Breast epithelium (tissue), 4 donors: ENCODE results near the gene CYTH1. TPM values are rescaled to one million over a fixed set of nuclear protein-coding genes. Genes with fewer than 3 reads are reported as not detected.

Source experiments
- DNase-seq, 2 donors: peaks; one replicate each; pipeline ENCODE4 v3.0.0-alpha.2; 2019; ENCODE audit warnings: low spot score in 2 of 2
- H3K27ac ChIP-seq, 2 donors: fragments of 200-600 bp; sonication (generic) in 1 of 2; one replicate each; pipeline ENCODE4 v1.5.1; 2016 to 2019; ENCODE audit warnings: mild to moderate bottlenecking in 1 of 2
- H3K27me3 ChIP-seq, 2 donors: fragments of 200-600 bp; sonication (generic) in 1 of 2; one replicate each; pipeline versions ENCODE4 v1.5.1 to v1.6.0; 2017 to 2019; ENCODE audit warnings: control low read depth in 1 of 2, mild to moderate bottlenecking in 1 of 2
- H3K36me3 ChIP-seq: fragments of 200-600 bp; one replicate; pipeline ENCODE4 v1.5.1; 2019
- H3K4me1 ChIP-seq, 2 donors: fragments of 200-600 bp; sonication (generic); one replicate each; pipeline ENCODE4 v1.5.1; 2016 to 2019; ENCODE audit warnings: control low read depth in 1 of 2
- H3K4me3 ChIP-seq, 3 donors: fragments of 200-600 bp; sonication (generic); 1 replicate in 2 of 3; 2 replicates in 1 of 3; pipeline ENCODE4 v1.5.1; 2016 to 2019; ENCODE audit warnings: mild to moderate bottlenecking in 3 of 3, moderate library complexity in 2 of 3
- H3K9me3 ChIP-seq, 2 donors: fragments of 200-600 bp; sonication (generic) in 1 of 2; one replicate each; pipeline ENCODE4 v1.5.1; 2016 to 2019; ENCODE audit warnings: control low read depth in 1 of 2
- POLR2A ChIP-seq: fragments of 450-650 bp; IDR thresholded peaks from one replicate; pipeline ENCODE4 v1.6.1; 2016; ENCODE audit warnings: antibody characterized with exemption, mild to moderate bottlenecking, moderate library complexity
- POLR2AphosphoS5 ChIP-seq, 3 donors: sonication (generic); formaldehyde crosslinking; IDR thresholded peaks; one replicate each; pipeline ENCODE4 v1.6.1; 2017; ENCODE audit warnings: antibody characterized with exemption in 3 of 3
- intact Hi-C: fragments of 100-400 bp; cut with DNase I; formaldehyde crosslinking; loops from one replicate; pipeline ENCODE4 v1.15.1; 2023; ENCODE audit warnings: low total_unique reads
- total RNA-seq, 3 donors: library from RNA; depleted of rRNA; stranded (reverse); fragments of >200 nt; gene quantifications; one replicate each; pipeline ENCODE4 v1.1.0, GENCODE V29; 2016
- TF ChIP-seq, protein P1 (sequence below), 3 donors: fragments of 450-650 bp; IDR thresholded peaks; one replicate each; pipeline ENCODE4 v1.5.1; 2016 to 2017; ENCODE audit warnings: antibody characterized with exemption in 3 of 3, mild to moderate bottlenecking in 3 of 3, moderate library complexity in 3 of 3

CYTH1 gene
- total RNA-seq, 3 donors from 2014 or later = 49.5 to 64.8 (median 50.7) TPM

DNA sequence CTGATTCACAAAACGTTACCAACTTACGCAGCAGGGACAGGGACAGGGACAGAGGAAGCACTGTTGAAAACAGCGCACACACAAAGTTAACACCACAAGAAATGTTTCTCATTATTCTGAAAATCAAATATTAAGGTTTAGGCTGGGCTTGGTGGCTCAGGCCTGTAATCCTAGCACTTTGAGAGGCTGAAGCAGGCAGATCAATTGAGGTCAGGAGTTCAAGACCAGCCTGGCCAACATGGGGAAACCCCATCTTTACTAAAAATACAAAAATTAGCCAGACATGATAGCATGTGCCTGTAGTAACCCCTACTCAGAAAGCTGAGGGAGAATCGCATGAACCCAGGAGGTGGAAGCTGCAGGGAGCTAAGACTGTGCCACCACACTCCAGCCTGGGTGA is 4.2 kb downstream of the CYTH1 start:
- Histone ChIP-seq H3K36me3 (no peaks in the 10 kb centered on the region), H3K4me1 (no peaks in the 10 kb centered on the region), H3K27me3 (no peaks in the 10 kb centered on the region), H3K27ac (no peak overlapping the region), H3K4me3 (no peak overlapping the region), H3K9me3 (no peaks in the 10 kb centered on the region)
- TF ChIP-seq POLR2A (no peak), POLR2AphosphoS5 (IDR thresholded peaks at IDR 0.05) (no peak)
- TF ChIP-seq, protein P1, sequence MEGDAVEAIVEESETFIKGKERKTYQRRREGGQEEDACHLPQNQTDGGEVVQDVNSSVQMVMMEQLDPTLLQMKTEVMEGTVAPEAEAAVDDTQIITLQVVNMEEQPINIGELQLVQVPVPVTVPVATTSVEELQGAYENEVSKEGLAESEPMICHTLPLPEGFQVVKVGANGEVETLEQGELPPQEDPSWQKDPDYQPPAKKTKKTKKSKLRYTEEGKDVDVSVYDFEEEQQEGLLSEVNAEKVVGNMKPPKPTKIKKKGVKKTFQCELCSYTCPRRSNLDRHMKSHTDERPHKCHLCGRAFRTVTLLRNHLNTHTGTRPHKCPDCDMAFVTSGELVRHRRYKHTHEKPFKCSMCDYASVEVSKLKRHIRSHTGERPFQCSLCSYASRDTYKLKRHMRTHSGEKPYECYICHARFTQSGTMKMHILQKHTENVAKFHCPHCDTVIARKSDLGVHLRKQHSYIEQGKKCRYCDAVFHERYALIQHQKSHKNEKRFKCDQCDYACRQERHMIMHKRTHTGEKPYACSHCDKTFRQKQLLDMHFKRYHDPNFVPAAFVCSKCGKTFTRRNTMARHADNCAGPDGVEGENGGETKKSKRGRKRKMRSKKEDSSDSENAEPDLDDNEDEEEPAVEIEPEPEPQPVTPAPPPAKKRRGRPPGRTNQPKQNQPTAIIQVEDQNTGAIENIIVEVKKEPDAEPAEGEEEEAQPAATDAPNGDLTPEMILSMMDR (IDR thresholded peaks at IDR 0.05) = no peak
- DNase-seq = no peak
- intact Hi-C loops = no loop called here

DNA sequence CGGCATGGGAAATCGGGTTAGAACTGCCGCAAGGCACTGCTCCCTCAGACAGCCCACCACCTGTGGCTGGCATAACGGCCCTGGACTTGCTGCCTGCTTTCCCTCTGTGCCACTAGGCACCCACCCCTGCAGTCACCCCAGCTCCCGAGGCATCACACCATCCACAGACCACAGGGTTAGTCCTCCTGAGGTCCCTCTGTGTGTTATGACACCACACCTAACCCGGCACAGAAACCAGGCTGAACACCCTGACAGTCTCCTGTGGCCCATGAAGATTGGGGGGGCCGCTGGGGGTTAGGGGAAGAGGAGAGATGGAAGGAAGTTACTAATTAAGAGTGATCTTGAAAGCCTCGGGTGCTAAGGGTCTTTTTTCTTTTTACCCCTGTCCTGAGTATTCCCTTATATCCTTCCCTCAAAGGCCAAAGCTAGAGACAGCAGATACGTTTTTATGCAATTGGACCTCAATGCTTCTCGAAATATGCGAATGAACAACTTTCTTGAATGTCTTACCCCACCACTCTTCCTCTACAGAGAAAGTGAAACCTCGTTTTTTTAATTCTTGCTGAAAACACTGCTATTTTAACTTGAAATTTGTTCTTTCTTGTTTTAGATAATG is 7.0 kb downstream of the CYTH1 start:
- intact Hi-C loops = no loop called here
- Histone ChIP-seq H3K36me3 (no peaks in the 10 kb centered on the region), H3K4me3 (peak overlapping the region in 2 of 3 donors; percentile 24 to 43), H3K9me3 (no peaks in the 10 kb centered on the region), H3K27me3 (no peaks in the 10 kb centered on the region), H3K27ac (peak overlapping the region; percentile 59 to 76), H3K4me1 (no peaks in the 10 kb centered on the region)
- no peak for DNase-seq
- TF ChIP-seq POLR2AphosphoS5 (IDR thresholded peaks at IDR 0.05) (no peak), POLR2A (no peak)
- TF ChIP-seq, protein P1 (IDR thresholded peaks at IDR 0.05) = no peak

DNA sequence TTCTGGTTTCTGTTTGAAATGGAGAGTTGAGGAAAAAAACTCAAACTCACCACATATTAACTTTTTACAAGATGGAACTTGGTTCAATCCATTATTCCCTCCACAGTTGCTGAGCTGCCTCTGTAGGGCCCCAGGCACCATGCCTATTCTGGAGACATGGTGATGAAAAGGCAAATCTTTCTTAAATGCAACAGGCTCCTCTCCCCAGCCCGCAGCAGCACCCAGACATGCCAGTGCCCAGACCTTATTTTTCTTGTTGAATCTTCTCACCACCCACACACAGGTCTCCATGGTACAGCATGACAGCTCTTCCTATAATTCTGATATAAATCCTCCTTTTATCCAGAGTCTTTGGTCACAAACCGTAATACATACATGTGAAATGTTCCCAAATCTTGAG is 7.6 kb downstream of the CYTH1 start:
- peak overlapping the region; percentile 59 to 76 for H3K27ac ChIP-seq

DNA sequence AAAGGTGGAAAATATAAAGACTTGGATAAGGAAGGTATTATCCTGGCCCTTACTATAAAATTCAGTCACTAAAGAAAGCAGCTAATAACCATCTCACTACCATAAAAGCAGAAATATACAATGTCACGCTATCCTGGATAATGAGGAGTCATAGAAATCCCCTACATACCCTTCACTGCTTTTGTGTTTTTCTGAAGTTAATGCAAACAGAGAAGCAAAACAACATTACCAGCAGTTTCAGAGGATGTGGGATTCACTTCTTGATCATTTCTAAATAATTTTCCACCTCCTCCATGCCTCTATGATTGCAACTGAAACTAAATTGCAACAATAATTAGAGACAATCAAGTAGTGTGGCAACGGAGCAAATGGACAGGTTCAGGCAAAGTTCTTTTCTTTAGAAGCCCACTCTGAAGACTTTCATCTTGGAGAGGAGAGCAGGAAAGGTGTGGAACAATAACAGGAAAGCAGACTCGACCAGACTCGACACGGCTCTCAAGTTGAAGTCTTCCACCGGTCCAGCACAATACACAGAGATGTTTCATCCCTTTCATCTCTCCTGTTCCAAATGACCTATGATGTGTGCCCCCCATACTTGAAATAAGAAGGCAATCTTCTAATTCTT is 10.2 kb downstream of the CYTH1 start:
- no peaks in the 10 kb centered on the region for H3K36me3 ChIP-seq
- no peaks in the 10 kb centered on the region for H3K27me3 ChIP-seq
- no peaks in the 10 kb centered on the region for H3K4me1 ChIP-seq
- TF ChIP-seq, protein P1 (IDR thresholded peaks at IDR 0.05) = no peak
- TF ChIP-seq POLR2A = no peak
- TF ChIP-seq POLR2AphosphoS5 (IDR thresholded peaks at IDR 0.05) = no peak
- H3K4me3 ChIP-seq = no peak overlapping the region
- H3K9me3 ChIP-seq = no peaks in the 10 kb centered on the region
- DNase-seq = no peak
- H3K27ac ChIP-seq = peak overlapping the region in 1 of 2 donors; percentile 29
- intact Hi-C loops = no loop called here

More for the DNA sequence above, 7.6 kb downstream of the CYTH1 start:
- intact Hi-C loops = no loop called here
- no peak for DNase-seq
- H3K4me3 ChIP-seq = peak overlapping the region in 2 of 3 donors; percentile 24 to 43
- TF ChIP-seq, protein P1 (IDR thresholded peaks at IDR 0.05) = no peak
- TF ChIP-seq POLR2AphosphoS5 (IDR thresholded peaks at IDR 0.05) = no peak
- no peak for TF ChIP-seq POLR2A
- no peaks in the 10 kb centered on the region for H3K9me3 ChIP-seq
- H3K4me1 ChIP-seq = no peaks in the 10 kb centered on the region
- H3K27me3 ChIP-seq = no peaks in the 10 kb centered on the region
- no peaks in the 10 kb centered on the region for H3K36me3 ChIP-seq

DNA sequence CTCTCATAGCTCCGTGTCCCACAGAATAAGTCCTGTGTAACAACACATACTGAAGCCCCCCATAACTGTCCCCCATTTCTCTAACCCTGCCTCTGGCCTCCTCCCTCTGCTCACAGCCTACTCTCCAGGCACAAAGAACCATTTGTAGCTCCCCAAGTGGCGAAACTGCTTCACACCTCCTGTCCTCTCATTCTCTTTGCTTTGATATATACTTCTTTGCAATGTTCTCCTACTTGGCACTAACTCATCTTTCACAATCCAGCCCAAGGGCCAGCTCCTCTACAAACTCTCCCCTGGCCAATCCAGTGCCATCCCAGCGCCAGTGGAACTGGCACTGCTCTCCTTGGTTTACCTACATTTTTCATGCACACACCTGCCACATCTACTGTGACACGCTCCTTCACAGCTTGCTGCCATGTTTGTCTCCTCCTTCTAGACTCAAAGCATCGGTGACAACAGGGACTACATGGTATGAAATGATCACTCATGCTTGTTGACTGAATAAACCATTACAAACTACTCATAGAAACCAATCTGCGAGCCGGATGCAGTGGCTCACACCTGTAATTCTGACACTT is 12.8 kb downstream of the CYTH1 start:
- no peaks in the 10 kb centered on the region for H3K36me3 ChIP-seq
- H3K27me3 ChIP-seq = no peaks in the 10 kb centered on the region
- intact Hi-C loops = no loop called here
- H3K27ac ChIP-seq = no peak overlapping the region
- H3K9me3 ChIP-seq = no peaks in the 10 kb centered on the region
- TF ChIP-seq, protein P1 (IDR thresholded peaks at IDR 0.05) = peak in 1 of 3 donors; percentile 12
- no peak for TF ChIP-seq POLR2AphosphoS5 (IDR thresholded peaks at IDR 0.05)
- H3K4me3 ChIP-seq = no peak overlapping the region
- DNase-seq = no peak
- no peaks in the 10 kb centered on the region for H3K4me1 ChIP-seq
